Tibial nerve (tissue), 4 donors: Measurements from ENCODE around the gene GPAT3.

Source experiments
- CTCF ChIP-seq, 5 experiments: fragments of 200-600 bp in 3 of 5; fragments of 450-650 bp in 2 of 5; sonication (generic) in 3 of 5; IDR thresholded peaks; one replicate each; pipeline ENCODE4 v1.5.1; 2016 to 2019; ENCODE audit warnings: antibody characterized with exemption in 5 of 5, mild to moderate bottlenecking in 3 of 5, moderate library complexity in 2 of 5
- EP300 ChIP-seq, 2 donors: sonication (generic); formaldehyde crosslinking; IDR thresholded peaks; one replicate each; pipeline ENCODE4 v1.6.1; 2017; ENCODE audit warnings: antibody characterized with exemption in 2 of 2, mild to moderate bottlenecking in 1 of 2
- POLR2A ChIP-seq, 2 donors: fragments of 450-650 bp; IDR thresholded peaks; one replicate each; pipeline ENCODE4 v1.6.1; 2017; ENCODE audit warnings: antibody characterized with exemption in 2 of 2, mild to moderate bottlenecking in 2 of 2, moderate library complexity in 2 of 2

GRCh38 chr4:83558059-83558653 lies 22.2 kb downstream of the GPAT3 start:
- TF ChIP-seq CTCF (IDR thresholded peaks at IDR 0.05) = no peak
- TF ChIP-seq EP300 (IDR thresholded peaks at IDR 0.05) = no peak
- TF ChIP-seq POLR2A (IDR thresholded peaks at IDR 0.05) = no peak
